KBM-7 (cell line): ENCODE measurements around the gene BMP4.
"Not testable (repeated sequence)": the region's sequence is repeated elsewhere in the genome, so short reads cannot be mapped to it uniquely, and the experiment has no call there.

Source experiments
- DNase-seq: peaks from one replicate; pipeline ENCODE4 v3.0.0-alpha.2; 2015
- in situ Hi-C: fragments of 300-500 bp; cut with MboI; formaldehyde crosslinking; loops from 2 replicates; pipeline ENCODE4 v1.14.3; 2020; ENCODE audit warnings: low sequenced_read_pairs, low pct_unique_long_range_greater_than_20kb, mixed read lengths

The BMP4 gene

DNA sequence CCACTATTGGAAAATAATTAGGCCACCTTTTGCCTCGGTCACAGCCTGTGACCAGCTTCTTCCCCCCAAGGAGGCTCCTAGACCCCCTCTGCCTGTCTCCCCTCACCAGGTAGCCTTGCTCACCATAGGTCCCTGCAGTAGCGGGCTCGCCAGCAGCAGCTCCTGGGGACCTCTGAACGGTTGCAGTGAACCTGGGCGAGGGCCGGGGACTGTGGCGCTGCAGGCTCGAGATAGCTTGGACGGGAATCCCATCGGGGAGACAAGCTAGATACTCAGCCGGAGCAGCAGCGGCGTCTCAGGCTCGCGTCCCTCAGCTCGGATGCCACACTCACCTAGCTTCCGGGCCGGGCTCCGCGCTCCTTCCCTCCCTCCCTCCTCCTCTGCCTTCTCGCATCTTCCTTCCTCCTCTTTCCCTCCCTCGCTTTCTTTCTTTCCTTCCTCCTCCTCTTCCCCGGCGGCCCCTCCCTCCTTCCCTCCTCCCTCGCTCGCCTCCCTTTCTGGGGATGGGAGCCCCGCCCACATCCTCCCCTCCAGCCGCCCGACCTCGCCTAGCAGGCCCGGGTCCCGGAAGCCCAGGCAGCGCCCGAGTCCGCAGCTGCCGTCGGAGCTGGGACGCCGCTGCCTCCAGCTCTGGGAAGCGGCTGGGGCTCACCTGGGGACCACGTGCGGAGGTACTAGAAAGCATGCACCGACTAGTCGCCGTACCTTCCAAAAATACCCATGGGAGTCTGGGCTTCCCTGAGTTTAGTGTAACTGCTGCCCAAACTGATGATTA lies at the start of gene BMP4:
TSS of gene BMP4 (minus strand) at position 399 of the 775 bp plus-strand sequence. CDS start 4,603 bp downstream, outside the sequence.
- in situ Hi-C loops = loop anchor here (25.0 kb wide), 1 partner anchor 381 kb away; no protein-coding TSS in a partner anchor
- peak; percentile 87 for DNase-seq

DNA sequence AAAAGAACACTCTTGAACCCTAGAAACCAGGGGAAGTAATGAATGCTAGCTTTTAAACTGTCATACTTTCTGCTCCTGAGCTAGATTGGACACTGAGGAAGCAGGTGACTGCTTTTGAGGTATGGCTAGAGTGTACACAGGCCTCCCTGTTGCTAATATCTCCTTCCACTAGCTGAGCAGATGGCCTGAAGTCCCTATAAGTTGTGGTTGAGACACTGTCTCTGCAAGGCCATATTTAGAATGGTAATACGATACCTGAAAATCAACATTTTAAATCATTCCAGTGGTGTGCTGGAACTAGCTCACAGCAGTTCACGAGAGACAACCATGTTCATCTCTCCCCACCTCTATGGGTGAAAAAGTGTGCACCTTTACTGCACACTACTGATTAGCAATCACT lies 46.4 kb upstream of the BMP4 start:
- no peak for DNase-seq
- in situ Hi-C loops = no loop called here

DNA sequence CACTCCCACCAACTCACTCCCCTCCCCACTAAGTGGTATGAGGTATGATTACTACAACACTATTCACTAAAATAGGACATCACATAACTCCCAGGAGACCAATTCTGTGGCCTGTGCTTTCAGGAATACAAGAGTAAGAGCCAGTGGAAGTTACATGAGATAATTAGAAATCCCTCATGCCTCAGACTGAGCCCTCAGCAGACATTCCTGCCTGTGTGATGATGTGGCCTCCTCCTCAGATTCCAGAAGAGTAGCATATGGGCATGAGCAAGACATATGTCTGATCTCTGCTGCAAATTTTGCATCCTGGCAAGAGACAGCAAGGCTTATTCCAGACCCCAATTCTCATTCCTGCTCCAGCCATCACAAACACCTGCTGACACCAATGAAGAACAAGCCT lies 46.0 kb upstream of the BMP4 start:
- in situ Hi-C loops = no loop called here
- no peak for DNase-seq

GRCh38 chr14:54001189-54001878 lies 44.7 kb upstream of the BMP4 start:
- in situ Hi-C loops = no loop called here
- peak; percentile 7 for DNase-seq

DNA sequence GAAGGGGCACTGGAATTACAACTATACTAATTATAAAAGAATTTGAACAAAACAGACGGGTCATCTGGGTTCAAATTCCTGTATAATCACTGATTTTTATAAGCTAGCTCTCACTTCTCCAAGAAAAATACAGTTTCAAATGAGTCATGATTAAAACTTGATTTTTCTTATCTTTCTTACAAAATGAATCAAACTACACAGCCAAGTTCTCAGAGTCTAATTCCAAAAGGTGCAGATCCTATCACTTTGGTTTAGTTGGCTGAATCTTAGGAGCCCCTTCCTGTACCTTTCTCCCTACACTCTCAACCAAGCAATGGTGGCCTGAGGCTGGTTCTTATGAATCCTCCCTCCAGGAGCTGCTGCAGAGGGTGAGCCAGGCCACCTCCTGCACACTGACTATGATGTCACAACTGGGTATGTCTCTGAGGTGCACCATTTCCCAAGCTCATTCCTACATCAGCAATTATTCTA lies 43.8 kb upstream of the BMP4 start:
- DNase-seq = no peak
- in situ Hi-C loops = no loop called here

- DNase-seq = no peak
These were observed 42.5 kb upstream of the BMP4 start for GRCh38 chr14:53999061-53999488.

DNA sequence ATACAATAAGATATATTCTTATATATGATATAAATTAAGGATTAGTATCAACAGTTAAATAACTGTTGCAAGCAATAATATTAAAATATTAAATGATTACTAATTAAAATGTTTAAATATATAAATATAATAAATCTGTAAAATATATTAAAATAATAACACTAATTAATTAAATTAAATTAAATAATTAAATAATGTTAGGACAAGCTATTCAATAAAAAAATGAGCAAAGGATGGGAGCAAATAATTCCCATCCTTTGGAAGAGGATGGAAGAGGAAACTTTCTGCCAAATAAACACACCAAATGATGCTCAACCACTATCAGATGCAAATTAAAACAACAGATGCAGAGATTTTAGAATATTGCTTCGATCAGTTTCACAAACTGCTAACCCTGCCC lies 39.4 kb upstream of the BMP4 start:
- in situ Hi-C loops = no loop called here
- no peak for DNase-seq

More at GRCh38 chr14:53999061-53999488, 42.5 kb upstream of the BMP4 start:
- in situ Hi-C loops = no loop called here

GRCh38 chr14:53993920-53994607 lies 37.4 kb upstream of the BMP4 start:
- in situ Hi-C loops = no loop called here
- no peak for DNase-seq

DNA sequence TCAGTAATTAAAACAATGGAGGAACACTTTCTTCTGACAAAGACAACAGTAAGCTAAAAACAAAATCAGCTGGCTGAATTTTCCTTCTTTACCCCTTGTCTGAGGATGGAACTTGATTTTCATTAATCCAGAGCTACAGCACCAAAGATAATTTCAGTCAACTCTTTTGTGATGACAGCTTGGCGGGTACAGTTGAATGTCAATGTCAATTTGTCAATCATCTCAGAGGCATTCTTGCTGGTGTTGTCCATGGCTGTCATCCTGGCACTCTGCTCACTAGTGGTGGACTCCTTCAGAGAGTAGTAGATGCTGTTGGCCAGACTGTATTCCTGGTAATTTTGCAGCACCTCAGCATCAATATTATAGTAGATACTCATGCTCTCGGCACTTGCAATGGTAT lies 34.4 kb upstream of the BMP4 start:
- in situ Hi-C loops = no loop called here

DNA sequence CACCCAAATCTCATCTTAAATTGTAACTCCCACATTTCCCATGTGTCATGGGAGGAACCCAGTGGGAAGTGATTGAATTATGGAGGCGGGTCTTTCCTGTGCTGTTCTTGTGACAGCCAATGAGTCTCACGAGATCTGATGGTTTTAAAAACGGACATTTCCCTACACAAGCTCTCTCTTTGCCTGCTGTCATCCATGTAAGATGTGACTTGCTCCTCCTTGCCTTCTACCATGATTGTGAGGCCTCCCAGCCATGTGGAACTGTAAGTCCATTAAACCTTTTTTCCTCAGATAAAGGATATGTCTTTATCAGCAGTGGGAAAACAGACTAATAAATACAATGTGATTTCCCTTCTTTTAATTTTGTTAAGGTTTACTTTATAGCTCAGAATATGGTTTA lies 30.1 kb upstream of the BMP4 start:
- DNase-seq, in situ Hi-C loops: not testable (repeated sequence)

More for the DNA sequence above, 34.4 kb upstream of the BMP4 start:
- no peak for DNase-seq

- in situ Hi-C loops, DNase-seq: not testable (repeated sequence)
These were observed 28.3 kb upstream of the BMP4 start for GRCh38 chr14:53984958-53985357.

- in situ Hi-C loops = no loop called here
- no peak for DNase-seq
These were observed 26.5 kb upstream of the BMP4 start for GRCh38 chr14:53983112-53983511.

- in situ Hi-C loops = no loop called here
These were observed 25.9 kb upstream of the BMP4 start for GRCh38 chr14:53982546-53982945.

GRCh38 chr14:53979747-53980642 lies 23.4 kb upstream of the BMP4 start:
- no peak for DNase-seq
- in situ Hi-C loops = no loop called here

More at GRCh38 chr14:53982546-53982945, 25.9 kb upstream of the BMP4 start:
- no peak for DNase-seq

- DNase-seq = no peak
- in situ Hi-C loops = no loop called here
These were observed 22.6 kb upstream of the BMP4 start for GRCh38 chr14:53979113-53979681.

- in situ Hi-C loops = no loop called here
- no peak for DNase-seq
These were observed 21.6 kb upstream of the BMP4 start for GRCh38 chr14:53978194-53978593.

DNA sequence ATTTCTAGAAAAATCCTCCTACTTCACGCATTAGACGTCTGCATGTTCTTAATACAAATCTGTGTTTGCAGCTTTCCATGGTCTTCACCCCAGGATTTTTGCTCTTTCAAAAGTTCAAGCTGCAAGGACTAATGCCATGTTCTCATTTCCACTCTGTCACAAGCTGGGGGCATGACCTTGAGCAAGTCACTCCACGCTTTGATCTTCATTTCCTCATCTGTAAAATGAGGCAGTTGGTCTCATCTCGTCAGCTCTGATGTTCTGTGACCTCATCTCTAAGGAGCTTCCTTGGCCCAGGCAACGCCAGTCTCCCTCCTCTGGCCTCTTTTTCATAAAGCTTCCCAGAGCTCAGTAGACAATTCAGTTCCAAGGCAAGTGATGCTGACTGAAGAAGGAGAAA lies 18.8 kb upstream of the BMP4 start:
- no peak for DNase-seq
- in situ Hi-C loops = no loop called here

DNA sequence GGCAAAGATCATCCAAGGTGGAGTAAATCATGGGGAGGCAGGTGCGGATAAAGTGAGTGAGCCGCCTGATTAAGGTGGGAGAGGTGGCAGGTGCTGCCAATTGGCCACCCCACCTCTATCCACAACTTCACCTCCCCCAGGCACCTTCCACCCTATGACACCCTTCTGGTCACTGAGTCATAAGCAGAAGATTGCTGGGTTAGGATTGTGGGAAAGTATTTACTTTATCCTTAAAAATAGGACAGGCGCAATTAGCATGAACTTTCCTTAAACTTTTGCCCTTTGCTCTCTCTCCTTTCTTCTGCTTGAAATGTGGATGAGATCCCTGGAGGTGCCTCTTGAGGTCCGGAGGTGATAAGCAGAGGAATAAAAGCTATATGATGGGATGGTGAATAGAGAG lies 14.9 kb upstream of the BMP4 start:
- DNase-seq = no peak
- in situ Hi-C loops = loop anchor here (25.0 kb wide), 1 partner anchor 366 kb away; no protein-coding TSS in a partner anchor
